NCI-H2107 (cell line): ENCODE measurements around the gene UMPS.
"Not testable (repeated sequence)": the region's sequence is repeated elsewhere in the genome, so short reads cannot be mapped to it uniquely, and the experiment has no call there.

Experiments
- DNase-seq: peaks from one replicate; lab custom pipeline; 2025; lab: John Stamatoyannopoulos, UW

The UMPS gene

DNA sequence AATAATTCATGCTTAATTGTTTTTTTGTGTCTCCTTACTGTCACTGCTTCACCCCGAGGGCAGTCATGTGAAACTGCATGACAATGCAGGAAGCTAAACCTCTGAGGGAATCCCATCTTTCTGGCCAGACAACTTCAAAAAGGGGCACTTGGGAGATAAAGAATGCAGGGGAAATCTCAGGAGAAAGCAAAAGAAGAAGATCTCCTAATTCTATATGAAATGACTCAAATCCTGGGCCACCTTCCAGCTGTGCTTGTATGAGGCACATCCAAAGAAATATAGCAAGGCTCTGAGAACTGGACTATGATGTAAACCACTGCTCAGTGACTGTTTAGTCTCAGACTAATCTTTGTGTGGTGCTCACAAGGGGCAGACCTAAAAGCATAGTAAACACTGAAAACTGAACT lies 22.6 kb upstream of the UMPS start:
- DNase-seq: no peak

DNA sequence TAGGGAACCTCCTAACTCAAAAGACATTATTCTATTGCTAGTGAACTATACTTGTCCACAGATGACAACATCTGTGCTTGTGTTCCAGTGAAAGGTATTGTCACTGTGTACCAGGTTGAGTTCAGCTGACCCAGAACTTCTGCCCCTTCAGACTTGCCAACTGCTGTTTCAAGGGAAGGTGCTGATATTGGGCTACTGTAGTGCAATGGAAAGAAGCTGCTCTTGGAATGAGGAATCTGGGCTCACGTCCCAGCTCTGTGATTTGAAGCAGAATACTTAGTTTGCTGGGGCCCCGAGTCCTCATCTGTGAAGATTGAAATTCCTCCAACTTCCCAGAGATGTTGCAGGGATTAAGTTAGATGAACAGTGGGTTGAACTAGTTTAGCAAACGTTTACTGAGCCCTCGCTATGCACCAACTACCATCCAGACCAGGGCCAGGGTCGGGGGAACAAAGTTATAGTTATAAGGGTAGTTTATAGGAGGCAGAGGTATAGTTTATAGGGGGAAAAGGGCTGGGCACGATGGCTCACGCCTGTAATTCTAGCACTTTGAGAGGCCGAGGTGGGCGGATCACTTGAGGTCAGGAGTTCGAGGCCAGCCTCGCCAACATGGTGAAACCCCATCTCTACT lies 15.9 kb upstream of the UMPS start:
- no peak for DNase-seq

DNA sequence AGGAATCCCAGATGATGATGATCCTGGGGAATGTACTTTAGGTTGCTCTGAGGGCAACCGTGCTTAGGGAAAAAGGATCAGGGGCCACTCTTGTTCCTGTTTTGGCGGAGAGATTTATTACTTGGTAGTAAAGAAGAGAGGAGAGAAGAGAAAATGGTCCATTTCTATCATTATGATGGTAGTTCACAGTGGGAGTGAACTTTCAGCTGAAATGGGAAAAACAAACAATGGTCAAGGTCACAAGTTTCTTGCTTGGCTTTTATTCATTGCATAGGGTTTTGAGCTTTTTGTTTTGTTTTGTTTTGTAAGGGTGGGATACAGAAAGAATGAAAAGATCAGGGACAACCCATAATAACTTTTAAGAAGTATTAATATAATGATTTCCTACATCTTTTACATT lies 7.7 kb upstream of the UMPS start:
- no peak for DNase-seq

DNA sequence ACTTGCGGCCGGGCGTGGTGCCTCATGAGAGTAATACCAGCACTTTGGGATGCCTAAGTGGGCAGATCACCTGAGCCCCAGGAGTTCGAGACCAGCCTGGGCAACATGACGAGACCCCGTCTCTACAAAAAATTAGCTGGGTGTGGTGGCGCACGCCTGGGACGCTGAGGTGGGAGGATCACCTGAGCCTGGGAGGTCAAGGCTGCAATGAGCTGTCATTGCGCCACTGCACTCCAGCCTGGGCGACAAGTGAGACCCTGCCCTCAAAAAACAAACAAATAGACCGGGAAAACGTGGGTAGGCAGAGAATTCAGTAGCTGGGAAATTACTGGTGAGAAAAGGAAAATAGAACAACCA lies 667 bp downstream of the UMPS start:
- DNase-seq: no peak

DNA sequence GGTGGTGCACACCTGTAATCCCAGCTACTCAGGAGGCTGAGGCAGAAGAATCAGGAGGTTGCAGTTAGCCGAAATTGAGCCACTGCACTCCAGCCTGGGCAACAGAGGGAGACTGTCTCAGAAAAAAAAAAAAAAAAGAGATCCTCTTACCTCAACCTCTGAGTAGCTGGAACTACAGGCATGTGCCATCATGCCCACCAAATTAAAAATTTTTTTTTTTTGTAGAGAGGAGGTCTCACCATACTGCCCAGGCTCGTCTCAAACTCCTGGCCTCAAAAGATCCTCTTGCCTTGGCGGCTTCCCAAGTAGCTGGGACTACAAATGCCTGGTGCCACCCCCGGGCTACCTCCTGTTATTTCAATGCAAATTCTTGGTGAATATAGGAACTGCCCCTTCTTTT lies 1.5 kb downstream of the UMPS start:
- no peak for DNase-seq

DNA sequence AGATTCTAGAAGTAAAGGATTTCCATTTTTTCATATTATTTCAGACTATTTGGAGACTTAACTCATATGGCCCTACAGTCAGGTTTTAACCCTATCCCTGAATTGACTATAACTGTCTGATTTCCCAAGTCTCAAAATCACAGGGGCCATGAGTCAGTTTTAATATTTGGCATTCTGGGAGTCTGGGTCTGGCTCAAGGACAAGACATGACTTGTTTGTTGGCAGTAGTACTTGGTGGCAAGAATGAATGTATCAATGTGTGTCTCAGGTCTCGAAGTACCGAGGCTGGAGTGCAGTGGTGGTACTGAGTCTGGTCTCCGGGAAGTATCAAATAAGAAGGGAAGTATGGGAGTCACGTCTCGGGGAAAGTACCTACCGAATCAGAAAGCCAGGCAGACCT lies 10.8 kb downstream of the UMPS start:
- DNase-seq: no peak

DNA sequence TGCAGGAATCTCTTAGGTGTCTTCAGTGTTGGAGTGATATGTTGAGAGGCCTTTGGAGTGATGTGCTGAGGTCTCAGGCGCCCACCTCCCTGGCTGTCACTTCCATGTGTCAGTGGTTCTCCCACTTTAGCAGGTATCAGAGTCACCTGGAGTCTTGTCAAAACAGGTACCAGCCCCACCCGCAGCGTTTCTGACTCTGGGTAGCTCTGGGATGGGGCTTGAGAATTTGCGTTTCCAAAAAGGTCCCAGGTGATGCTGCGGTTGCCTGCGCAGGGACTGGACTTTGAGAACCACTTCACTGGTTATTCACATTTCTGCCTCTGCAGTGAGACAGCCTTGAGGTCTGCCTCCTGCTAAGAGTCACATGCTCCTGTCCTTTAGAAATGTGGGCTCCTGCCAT lies 15.5 kb downstream of the UMPS start:
- no peak for DNase-seq

DNA sequence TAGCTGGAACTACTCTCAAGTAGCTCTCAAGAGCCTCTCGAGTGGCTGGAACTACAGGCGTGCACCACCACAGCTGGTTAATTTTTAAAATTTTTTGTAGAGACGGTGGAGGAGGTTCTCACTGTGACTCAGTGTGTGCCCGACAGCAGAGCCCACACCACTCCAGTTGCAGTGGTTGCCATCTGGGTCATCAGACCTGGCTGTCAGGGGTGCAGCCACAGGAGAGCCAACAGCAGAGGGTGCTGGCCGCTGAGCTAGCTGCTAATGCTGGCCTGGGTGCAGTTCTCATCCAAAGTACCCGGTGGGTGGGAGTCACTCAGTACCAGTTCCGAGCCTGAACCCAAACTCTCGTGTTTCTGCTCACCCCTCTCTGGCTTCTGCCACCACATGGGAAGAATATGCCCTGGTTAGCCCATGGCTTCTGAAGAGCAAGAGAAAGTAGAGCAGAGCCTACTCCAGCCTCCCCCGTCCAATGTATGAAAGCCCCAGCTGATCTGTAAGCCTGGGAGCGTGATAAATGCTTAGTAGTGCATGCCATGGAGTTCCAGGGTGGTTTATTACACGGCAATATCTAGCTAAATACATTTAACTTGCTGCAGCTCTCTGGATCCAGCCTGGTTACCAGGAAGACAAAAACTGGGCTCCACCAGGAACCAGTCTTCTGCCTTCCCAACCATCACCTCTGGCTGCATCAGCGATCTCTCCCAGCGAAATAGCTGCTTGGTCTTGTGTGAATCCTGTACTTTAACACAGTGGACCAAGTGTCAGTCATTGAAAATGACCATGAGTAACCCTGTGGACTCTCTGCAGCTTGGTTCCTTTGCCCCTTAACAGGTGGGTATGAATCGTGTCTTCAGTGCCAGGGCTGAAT lies 17.1 kb downstream of the UMPS start:
- no peak for DNase-seq

DNA sequence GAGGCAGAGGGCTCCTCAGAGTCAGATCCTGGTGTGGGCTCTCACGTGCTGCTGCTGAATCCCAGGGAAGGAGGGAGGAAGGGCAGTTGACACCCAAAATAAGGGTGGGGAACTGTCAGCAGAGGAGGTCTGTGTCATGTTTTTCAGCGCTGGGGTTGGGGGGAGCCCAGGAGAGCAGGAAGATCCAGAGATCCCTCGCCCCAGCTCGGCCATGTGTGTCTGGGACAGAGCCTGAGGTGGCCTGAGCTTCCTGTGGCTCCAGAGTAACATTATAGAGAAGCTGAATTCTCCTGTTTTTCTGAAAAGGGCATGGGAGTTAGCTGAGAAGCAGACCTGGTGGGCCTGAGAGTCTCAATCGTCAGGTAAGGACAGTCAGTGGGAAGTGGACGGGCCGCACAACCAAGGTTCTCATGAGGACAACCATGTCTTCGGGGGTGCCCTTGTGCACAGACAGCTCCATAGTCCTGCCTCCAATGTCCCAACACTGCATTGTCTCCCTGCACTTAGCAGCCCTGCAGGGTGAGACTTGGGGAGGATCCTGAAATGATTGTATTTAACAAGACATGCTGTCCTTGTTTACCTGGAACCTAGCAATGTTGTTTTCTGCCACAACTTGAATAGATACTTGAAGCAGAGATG lies 18.4 kb downstream of the UMPS start:
- DNase-seq: no peak

DNA sequence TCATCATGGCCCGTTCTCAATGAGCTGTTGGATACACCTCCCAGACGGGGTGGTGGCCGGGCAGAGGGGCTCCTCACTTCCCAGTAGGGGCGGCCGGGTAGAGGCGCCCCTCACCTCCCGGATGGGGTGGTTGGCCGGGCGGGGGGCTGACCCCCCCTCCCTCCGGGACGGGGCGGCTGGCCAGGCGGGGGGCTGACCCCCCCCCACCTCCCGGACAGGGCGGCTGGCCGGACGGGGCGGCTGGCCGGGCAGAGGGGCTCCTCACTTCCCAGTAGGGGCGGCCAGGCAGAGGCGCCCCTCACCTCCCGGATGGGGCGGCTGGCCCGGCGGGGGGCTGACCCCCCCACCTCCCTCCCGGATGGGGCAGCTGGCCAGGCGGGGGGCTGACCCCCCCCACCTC lies 19.6 kb downstream of the UMPS start:
- DNase-seq: not testable (repeated sequence)

DNA sequence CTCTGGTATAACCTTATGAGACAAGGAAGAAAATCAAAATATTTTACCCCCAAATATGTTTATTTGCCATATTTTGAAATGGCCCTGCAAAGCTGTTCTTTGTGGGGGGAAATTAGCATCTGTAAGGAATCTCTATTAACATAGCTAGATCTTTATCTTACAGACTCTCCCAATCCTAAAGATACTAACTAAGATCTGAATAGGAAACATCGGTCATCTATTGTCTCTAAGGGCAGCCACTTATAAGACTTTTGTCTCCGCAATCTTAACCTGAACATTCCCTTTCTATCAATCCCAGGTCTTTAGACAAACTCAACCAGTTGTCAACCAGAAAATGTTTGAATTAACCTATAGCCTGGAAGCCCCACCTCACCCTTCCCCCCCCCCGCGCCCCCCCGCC lies 21.2 kb downstream of the UMPS start:
- no peak for DNase-seq

DNA sequence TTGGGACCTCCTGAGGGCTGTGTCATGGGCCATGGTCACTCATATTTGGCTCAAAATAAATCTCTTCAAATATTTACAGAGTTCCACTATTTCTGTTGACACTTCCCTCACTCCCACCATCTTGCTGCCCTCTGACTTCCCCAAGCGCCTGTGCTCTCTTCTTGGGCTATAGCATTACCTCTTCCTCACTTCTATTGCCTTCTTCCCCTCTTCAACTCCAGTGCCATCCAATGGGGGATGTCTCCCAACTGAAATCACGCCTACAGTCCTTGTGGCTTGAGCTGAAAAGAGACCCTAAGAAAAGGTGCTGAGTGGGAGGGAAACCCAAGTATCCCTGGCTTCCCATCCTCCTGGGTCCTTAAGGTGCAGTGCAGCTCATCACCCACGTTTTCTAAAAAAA lies 21.8 kb downstream of the UMPS start:
- no peak for DNase-seq

DNA sequence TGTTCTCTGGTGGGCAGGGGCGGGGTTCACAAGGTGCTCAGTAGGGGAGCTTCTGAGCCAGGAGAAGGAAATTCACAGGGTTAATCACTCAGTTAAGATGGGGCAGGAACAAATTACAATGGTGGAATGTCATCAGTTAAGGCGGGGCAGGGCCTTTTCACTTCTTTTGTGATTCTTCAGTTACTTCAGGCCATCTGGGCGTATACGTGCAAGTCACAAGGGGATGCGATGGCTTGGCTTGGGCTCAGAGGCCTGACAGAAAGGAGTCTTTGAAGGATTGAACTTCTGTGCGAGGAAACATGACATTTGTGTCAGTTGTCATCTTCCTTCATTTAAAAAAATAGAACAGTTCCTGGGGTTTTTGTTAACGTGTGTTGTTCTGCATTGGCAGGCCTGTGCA lies 27.7 kb downstream of the UMPS start:
- not testable (repeated sequence) for DNase-seq

DNA sequence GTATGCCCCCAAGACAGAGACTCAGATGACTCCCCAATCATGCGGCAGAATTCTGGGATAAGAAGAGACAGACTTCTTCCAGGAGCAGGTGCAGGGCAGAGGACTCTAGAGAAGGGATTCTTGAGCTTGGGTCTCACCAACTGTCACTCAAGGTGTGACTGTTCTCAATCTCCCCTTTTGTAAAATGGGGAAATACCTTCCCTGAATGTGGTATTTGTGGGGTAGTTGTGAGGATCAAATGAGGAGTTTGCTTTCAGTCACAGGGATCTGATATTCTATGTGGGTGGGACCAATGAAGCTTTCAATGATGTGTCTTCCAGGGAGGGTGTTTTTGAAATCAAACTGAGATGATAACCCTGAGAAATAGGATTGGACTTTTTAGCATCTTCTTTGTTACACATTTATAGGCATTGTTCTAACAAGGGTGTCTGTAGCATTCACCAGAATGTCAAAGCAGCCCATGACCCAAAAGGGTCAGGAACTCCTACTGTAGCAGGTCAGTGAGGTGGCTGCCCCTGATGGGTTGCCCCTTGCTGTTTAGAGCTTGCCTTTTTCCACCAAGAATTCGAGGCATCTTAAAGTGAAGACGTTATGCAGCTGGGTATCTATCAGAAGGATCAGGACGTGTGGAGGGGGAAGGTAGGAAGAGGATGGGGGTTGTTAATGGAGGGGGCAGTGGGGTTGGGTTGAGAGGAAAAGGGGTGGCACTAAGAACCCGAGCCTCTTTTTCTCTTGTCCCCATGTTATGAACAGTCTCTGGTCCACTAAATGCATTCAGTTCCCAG lies 28.8 kb downstream of the UMPS start:
- DNase-seq: no peak

DNA sequence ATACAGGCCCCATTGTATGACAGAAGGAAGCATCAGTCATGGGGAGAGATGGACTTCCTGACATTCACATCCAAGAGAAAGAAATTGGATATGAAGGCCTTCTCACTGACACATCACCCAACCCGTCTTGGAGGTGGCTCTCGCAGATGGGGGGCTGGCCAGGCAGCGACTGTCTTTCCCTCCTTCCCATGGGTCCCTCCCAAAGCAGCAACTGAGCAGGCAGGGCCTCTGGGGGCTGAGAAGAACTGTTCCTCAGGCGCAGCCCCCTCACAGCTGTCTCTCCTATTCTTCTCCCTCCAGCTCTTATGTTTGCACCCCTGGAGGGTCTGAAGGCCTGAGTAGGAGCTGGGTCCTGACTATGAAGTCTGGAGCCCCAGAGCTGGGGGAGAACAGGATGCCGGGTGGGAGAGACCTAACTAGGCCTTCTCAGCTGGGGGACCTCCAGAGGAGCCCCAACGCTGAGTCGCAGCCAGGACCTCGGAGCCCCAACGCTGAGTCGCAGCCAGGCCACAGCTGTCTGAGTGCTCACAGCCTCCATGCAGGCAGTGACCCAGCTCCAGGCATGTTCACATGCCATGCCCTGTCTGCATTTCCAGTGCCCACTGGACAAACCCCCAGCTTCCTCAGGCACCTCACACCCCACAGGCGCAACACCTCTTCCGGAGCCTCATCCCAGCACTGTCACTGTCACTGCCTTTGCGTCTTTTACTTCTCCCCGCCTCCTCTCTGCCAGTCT lies 29.6 kb downstream of the UMPS start:
- no peak for DNase-seq

DNA sequence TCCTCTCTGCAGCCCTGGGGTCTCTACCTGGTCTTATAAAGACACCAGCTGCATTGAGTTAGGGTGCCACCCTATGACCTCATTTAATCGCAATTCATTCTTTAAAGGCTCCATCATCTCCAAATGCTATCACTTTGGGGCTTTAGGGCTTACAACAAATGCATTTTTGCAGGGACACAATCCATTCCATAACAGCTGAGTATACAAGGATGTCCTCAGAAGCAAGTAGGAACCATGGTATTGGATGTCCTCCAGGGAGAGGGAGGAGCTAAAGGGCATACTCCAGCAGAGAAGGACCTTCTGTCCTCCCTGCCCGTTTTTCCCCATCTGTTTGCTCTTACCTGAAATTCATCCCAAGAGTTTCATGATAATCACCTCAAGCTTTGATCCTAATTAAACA lies 30.3 kb downstream of the UMPS start:
- no peak for DNase-seq

DNA sequence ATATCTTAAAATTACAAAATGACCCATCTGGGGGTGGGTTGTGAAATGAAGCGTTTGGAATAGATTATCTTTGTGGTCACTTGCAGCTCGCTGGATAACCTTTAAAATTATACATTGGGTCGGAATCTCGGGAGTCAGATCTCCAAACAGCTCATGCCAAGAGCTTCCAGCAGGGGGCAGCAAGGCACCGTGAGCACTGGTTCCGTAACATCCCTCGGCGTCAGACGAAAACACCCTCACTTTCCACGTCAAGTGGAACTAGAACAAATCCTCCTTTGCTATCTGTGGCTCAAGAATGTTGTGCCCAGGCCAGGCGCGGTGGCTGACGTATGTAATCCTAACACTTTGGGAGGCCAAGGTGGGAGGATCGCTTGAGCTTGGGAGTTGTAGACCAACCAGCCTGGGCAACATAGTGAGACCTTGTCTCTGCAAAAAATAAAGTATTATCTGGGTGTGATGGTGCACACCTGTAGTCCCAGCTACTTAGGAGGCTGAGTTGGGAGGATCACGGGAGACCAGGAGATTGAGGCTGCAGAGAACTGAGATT lies 31.1 kb downstream of the UMPS start:
- peak; percentile 79 for DNase-seq

DNA sequence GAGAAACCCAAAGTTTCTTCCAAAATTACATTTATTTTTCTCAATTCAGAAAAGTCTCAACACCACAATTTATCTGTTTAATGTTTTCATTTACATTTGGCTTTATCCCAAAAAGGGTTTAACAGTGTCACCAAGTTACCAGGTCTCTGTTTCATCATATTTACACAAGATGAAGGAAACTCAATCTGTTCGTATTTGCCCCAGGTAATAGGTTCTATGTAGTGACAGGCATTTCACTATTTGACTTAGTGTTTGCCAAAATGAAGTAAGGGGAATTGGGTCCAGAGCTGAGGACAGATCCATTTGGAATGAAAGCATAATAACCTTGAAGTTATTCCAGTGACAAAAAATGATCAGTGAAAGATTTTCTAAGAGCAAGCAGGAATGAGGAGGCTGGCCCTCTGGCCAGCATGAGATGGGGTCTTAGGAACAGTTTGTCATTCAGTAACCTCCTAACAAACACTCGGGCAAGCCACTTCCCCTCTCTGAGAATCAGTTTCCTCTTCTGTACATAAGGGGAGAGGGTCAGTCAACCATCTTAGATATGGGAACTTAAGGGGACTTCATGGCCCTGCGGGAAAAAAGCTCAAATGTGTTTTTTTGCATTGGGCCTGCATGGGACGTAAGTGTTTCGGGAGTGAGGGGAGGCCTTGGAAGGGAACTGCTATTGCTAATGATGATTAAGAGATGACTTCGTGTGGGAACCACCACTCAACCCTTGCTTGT lies 31.8 kb downstream of the UMPS start:
- no peak for DNase-seq

DNA sequence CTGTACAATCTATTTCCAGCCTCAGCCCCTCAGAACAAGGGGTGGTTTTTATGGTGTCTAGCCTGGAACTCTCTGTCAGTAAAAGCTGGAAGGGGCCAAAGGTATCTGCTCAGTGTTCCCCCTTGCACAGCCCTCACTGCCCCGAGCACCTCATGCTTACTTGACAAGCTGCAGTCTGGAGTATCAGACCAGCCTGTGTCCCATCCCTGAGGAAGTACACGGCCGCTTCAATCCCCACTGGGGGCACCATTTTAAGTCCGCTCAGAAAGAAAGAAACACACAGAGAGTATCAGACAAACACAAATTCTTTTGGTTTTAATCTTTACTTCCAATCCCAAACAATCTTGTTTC lies 32.4 kb downstream of the UMPS start:
- DNase-seq: no peak

DNA sequence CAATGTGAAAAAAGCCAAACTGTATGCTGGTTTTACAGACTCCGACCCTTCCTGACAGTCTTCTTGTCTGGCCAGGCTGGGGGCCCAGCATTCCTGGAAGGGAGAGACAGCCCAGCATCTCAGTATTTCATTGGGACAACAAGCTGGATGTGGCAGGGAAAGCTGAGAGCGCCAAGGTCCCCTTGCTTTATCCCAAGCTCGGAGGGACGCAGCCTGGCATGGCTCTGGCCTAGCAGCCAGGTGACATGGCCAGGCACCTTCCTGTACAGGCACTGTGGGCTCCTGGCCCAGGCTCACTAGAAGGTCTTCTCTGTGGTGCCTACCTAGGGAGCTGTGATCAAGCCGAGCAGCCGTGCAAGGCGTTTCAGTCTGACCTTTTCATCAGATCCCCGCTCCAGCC lies 33.0 kb downstream of the UMPS start:
- DNase-seq: no peak
